Activated CD4-positive, alpha-beta memory T cell treated with anti-CD3 and anti-CD28 coated beads for 36 hours (primary cell): ENCODE results near the gene TANC1. TPM values are rescaled to one million over a fixed set of nuclear protein-coding genes. Genes with fewer than 3 reads are reported as not detected.

Experiments used
- microRNA-seq: library from miRNA; unstranded; fragments of <30 nt; microRNA quantifications from one replicate; pipeline ENCODE4 v1.2.0, GENCODE V29; 2022; ENCODE audit warnings: borderline number of aligned reads, borderline microRNAs expressed, borderline replicate concordance
- total RNA-seq, 2 experiments: library from RNA; stranded (reverse); gene quantifications; one replicate each; pipeline ENCODE4 v1.2.3, GENCODE V29; 2021

TANC1 gene
- total RNA-seq, 2 experiments from 2014 or later: 0.63 to 0.86 TPM

Small RNAs within 50 kb of the gene (microRNA-seq; reads per million reads assigned to microRNA genes)
- gene MIR6888: not detected

Other genes with a start within 250 kb of the TANC1 start
- gene DAPL1, start 173.3 kb upstream of the TANC1 start, total RNA-seq: not detected